ENCODE measurements around the gene ZNF578.
"Not testable (repeated sequence)": the region's sequence is repeated elsewhere in the genome, so short reads cannot be mapped to it uniquely, and the experiment has no call there.

The ZNF578 gene

DNA sequence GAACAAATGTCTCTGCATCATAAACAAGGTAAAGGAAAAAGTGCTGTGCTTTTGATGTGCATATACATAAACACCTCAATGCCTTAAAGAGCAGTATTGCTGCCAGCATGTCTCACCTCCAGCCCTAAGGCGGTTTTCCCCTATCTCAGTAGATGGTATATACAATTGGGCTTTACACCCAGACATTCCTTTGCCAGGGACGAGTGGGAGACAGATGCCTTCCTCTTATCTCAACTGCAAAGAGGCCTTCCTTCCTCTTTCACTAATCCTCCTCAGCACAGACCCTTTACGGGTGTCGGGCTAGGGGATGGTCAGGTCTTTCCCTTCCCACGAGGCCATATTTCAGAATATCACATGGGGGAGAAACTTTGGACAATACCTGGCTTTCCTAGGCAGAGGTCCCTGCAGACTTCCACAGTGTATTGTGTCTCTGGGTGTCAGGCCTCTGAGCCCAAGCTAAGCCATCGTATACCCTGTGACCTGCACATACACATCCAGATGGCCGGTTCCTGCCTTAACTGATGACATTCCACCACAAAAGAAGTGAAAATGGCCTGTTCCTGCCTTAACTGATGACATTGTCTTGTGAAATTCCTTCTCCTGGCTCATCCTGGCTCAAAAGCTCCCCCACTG is 30.9 kb downstream of the ZNF578 start:
- not testable (repeated sequence) for H3K36me3 ChIP-seq (ENCODE audit: control insufficient read depth, insufficient read depth, low read length); H3K4me1 ChIP-seq (ENCODE audit: control insufficient read depth, insufficient read depth, low read length, poor library complexity, severe bottlenecking); H3K27ac ChIP-seq (ENCODE audit: low read depth, low read length, severe bottlenecking); H3K4me3 ChIP-seq (ENCODE audit: extremely low read depth, insufficient read depth, low read length, poor library complexity, severe bottlenecking)
- WGBS, 2 experiments (ENCODE audit: insufficient coverage in 2 of 2), result 65 to 83% methylated on average over 4 to 5 of the region's 7 CpGs
- H3K9me3 ChIP-seq (ENCODE audit: control insufficient read depth, low read length), result peaks cover 53% of the 10 kb centered on the region

DNA sequence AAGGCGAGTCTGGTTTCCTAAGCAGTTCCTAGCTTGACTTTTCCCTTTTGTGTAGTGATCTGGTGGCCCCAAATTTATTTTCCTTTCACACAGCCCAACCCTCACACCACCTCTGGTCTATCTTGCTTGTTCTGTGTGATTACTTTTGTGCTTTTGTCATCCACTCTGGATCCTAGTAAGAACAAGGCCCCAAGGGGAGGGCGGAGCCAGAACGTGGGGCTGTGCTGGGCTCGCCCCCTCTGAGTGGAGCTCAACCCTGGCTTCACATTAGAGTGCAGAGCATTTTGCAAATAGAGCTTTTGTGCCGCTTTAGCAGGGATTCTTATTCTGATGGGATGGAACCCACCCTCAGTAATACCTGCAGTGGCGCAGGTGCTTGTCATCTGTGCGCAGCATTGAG is 31.7 kb downstream of the ZNF578 start:
- H3K4me3 ChIP-seq (ENCODE audit: extremely low read depth, insufficient read depth, low read length, poor library complexity, severe bottlenecking); H3K36me3 ChIP-seq (ENCODE audit: control insufficient read depth, insufficient read depth, low read length); H3K4me1 ChIP-seq (ENCODE audit: control insufficient read depth, insufficient read depth, low read length, poor library complexity, severe bottlenecking); H3K27ac ChIP-seq (ENCODE audit: low read depth, low read length, severe bottlenecking): not testable (repeated sequence)
- peaks cover 49% of the 10 kb centered on the region for H3K9me3 ChIP-seq (ENCODE audit: control insufficient read depth, low read length)
- WGBS, 2 experiments (ENCODE audit: insufficient coverage in 2 of 2), result 77 to 100% methylated on average over 2 to 5 of the region's 7 CpGs

DNA sequence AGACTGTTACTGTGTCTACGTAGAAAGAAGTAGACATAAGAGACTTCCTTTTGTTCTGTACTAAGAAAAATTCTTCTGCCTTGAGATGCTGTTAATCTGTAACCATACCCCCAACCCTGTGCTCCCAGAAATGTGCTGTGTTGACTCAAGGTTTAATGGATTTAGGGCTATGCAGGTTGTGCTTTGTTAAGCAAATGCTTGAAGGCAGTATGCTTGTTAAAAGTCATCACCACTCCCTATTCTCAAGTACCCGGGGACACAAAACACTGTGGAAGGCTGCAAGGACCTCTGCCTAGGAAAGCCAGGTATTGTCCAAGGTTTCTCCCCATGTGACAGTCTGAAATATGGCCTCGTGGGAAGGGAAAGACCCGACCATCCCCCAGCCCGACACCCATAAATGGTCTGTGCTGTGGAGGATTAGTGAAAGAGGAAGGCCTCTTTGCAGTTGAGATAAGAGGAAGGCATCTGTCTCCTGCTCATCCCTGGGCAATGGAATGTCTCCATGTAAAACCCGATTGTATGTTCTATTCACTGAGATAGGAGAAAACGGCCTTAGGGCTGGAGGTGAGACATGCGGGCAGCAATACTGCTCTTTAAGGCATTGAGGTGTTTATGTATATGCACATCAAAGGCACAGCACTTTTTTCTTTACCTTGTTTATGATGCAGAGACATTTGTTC is 32.3 kb downstream of the ZNF578 start:
- not testable (repeated sequence) for H3K4me1 ChIP-seq (ENCODE audit: control insufficient read depth, insufficient read depth, low read length, poor library complexity, severe bottlenecking); H3K4me3 ChIP-seq (ENCODE audit: extremely low read depth, insufficient read depth, low read length, poor library complexity, severe bottlenecking); H3K36me3 ChIP-seq (ENCODE audit: control insufficient read depth, insufficient read depth, low read length); H3K27ac ChIP-seq (ENCODE audit: low read depth, low read length, severe bottlenecking)
- 46 to 67% methylated on average over 1 to 4 of the region's 8 CpGs for WGBS, 2 experiments (ENCODE audit: insufficient coverage in 2 of 2)
- H3K9me3 ChIP-seq (ENCODE audit: control insufficient read depth, low read length), result peaks cover 44% of the 10 kb centered on the region

DNA sequence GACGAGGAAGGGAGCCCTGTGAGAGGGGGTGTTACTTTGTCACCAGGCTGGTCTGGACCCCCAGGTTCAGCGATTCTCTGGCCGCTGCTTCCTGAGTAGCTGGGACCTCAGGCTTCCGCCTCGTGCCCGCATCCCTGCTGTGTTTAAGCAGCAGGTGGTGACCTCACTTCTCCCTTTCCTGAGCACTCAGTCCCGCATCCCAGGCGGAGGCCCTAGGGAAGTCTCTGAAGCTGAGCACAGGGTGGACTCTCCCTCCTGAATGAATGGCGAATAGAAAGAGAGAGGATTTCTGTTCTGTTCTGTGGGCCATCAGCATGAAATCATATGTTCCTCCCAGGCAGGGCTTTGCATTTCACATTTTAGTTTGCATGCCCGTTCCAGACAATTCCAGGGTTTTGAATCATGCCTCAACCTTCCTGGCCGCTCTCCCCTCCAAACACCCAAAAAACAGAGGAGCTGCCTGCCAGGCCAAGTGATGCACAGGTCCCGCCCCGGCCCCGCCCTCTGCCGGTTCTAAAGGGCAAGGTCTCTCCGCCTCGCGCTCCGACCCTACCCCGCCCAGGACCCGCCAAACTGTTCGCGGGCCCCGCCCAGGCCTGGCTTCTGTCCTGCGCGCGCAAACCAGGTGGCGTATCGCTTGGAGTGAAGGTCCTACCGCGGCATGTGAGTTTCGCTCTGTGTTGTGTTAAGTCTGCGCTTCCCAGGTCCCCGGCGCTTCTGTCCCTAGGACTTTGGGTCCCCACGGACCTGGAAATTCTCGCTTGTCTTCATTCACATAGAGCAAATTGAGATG is 39.0 kb downstream of the ZNF578 start:
- 57 to 65% methylated on average over 32 to 34 of the region's 37 CpGs for WGBS, 2 experiments (ENCODE audit: insufficient coverage in 2 of 2)
- H3K27ac ChIP-seq (ENCODE audit: low read depth, low read length, severe bottlenecking), result no peak overlapping the region
- H3K36me3 ChIP-seq (ENCODE audit: control insufficient read depth, insufficient read depth, low read length), result no peaks in the 10 kb centered on the region
- H3K4me1 ChIP-seq (ENCODE audit: control insufficient read depth, insufficient read depth, low read length, poor library complexity, severe bottlenecking), result no peaks in the 10 kb centered on the region
- H3K9me3 ChIP-seq (ENCODE audit: control insufficient read depth, low read length), result peaks cover 8% of the 10 kb centered on the region
- peak overlapping the region; percentile 8 for H3K4me3 ChIP-seq (ENCODE audit: extremely low read depth, insufficient read depth, low read length, poor library complexity, severe bottlenecking)

DNA sequence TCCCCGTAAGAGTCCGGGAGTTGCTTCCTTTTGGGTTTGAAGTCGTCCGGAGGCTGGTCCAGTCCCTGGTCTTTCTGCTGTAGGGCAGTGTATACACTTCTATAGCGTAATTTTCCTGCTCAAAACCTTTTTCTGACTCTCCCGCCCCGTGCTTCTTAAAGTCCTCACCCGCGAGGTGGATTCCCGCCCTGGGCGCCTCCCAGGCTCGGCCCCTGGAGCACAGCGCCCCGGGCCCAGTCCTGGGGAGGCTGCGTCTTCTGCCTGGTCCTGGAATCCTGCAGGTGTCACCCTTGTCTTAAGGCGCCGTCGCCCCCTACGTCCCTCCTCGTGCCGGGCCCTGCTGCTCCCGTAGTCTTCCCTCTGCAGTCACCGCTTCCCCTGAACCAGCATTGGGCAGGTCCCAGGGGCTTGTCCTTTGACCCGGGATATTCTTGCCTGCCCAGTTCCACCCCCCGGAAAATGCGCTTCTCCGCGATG is 39.7 kb downstream of the ZNF578 start:
- Histone ChIP-seq H3K9me3 (ENCODE audit: control insufficient read depth, low read length) (peaks cover 2% of the 10 kb centered on the region), H3K36me3 (ENCODE audit: control insufficient read depth, insufficient read depth, low read length) (no peaks in the 10 kb centered on the region), H3K4me3 (ENCODE audit: extremely low read depth, insufficient read depth, low read length, poor library complexity, severe bottlenecking) (peak overlapping the region; percentile 8), H3K4me1 (ENCODE audit: control insufficient read depth, insufficient read depth, low read length, poor library complexity, severe bottlenecking) (no peaks in the 10 kb centered on the region), H3K27ac (ENCODE audit: low read depth, low read length, severe bottlenecking) (no peak overlapping the region)
- WGBS, 2 experiments (ENCODE audit: insufficient coverage in 2 of 2), result 33 to 56% methylated on average over 17 to 26 of the region's 28 CpGs

DNA sequence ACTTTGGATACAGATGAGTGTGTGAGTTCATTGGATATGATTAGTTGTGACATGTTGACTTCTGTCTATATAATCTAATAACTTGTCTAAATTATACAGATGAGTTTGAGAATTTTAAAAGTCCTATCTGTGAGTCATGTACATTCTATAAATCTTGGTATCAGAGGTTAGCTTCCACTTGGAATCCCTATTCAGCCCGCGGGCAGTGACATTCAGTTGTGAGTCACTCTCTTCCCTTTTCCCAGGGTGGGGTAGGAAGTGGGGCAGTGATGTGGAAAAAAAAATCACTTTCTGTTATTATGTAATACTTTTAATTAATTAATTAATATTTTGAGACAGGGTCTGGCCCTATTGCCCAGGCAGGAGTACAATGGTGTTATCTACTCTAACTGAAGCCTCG is 41.2 kb downstream of the ZNF578 start:
- WGBS, 2 experiments (ENCODE audit: insufficient coverage in 2 of 2), result 100% methylated on average over 1 of the region's 3 CpGs; no CpG with 5 or more reads in 1 of the 2 experiments

DNA sequence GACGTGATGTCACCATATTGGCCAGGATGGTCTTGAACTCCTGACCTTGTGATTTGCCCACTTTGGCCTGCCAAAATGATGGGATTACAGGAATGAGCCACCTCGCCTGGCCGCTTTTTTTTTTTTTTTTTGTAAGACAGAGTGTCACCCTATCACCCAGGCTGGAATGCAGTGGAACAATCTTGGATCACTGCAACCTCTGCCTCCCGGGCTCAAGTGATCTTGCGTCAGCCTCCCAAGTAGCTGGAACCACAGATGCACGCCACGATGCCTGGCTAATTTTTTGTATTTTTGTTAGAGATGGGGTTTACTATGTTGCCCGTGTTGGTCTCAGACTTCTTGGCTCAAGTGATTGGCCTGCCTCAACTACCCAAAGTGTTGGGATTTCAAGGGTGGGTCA is 45.2 kb downstream of the ZNF578 start:
- Histone ChIP-seq H3K4me1 (ENCODE audit: control insufficient read depth, insufficient read depth, low read length, poor library complexity, severe bottlenecking) (no peaks in the 10 kb centered on the region), H3K36me3 (ENCODE audit: control insufficient read depth, insufficient read depth, low read length) (no peaks in the 10 kb centered on the region), H3K27ac (ENCODE audit: low read depth, low read length, severe bottlenecking) (no peak overlapping the region), H3K4me3 (ENCODE audit: extremely low read depth, insufficient read depth, low read length, poor library complexity, severe bottlenecking) (no peak overlapping the region), H3K9me3 (ENCODE audit: control insufficient read depth, low read length) (peaks cover 4% of the 10 kb centered on the region)
- 87 to 99% methylated on average over 7 to 8 of the region's 8 CpGs for WGBS, 2 experiments (ENCODE audit: insufficient coverage in 2 of 2)

More for the DNA sequence above, 41.2 kb downstream of the ZNF578 start:
- Histone ChIP-seq H3K4me1 (ENCODE audit: control insufficient read depth, insufficient read depth, low read length, poor library complexity, severe bottlenecking) (no peaks in the 10 kb centered on the region), H3K9me3 (ENCODE audit: control insufficient read depth, low read length) (no peaks in the 10 kb centered on the region), H3K36me3 (ENCODE audit: control insufficient read depth, insufficient read depth, low read length) (no peaks in the 10 kb centered on the region), H3K27ac (ENCODE audit: low read depth, low read length, severe bottlenecking) (no peak overlapping the region), H3K4me3 (ENCODE audit: extremely low read depth, insufficient read depth, low read length, poor library complexity, severe bottlenecking) (no peak overlapping the region)

DNA sequence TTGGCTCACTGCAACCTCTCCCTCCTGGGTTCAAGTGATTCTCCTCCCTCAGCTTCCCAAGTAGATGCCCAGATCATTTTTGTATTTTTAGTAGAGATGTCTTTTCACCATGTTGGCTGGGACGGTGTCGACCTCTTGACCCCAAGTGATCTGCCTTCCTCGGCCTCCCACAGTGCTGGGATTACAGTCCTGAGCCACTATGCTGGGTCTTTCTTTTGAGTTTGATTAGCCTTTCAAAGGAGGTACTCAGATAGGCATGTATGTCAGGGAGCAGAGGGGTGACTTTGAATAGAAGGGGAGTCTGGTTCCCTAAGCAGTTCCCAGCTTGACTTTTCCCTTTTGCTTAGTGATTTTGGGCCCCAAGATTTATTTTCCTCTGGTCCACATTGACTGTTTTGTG is 47.1 kb downstream of the ZNF578 start:
- H3K4me3 ChIP-seq (ENCODE audit: extremely low read depth, insufficient read depth, low read length, poor library complexity, severe bottlenecking); H3K36me3 ChIP-seq (ENCODE audit: control insufficient read depth, insufficient read depth, low read length); H3K4me1 ChIP-seq (ENCODE audit: control insufficient read depth, insufficient read depth, low read length, poor library complexity, severe bottlenecking); H3K9me3 ChIP-seq (ENCODE audit: control insufficient read depth, low read length); H3K27ac ChIP-seq (ENCODE audit: low read depth, low read length, severe bottlenecking): not testable (repeated sequence)
- WGBS, 2 experiments (ENCODE audit: insufficient coverage in 2 of 2), result 25 to 29% methylated on average over 3 of the region's 3 CpGs

DNA sequence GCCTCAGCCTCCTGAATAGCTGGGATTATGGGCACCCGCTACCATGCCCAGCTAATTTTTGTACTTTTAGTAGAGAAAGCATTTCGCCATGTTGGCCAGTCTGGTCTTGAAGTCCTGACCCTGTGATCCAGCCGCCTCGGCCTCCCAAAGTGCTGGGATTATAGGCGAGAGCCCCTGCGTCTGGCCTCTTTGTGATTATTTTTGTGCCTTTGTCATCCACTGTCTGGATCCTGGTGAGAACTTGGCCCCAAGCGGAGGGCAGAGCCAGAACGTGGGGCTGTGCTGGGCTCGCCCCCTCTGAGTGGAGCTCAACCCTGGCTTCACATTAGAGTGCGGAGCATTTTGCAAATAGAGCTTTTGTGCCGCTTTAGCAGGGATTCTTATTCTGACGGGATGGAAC is 47.6 kb downstream of the ZNF578 start:
- H3K9me3 ChIP-seq (ENCODE audit: control insufficient read depth, low read length); H3K4me1 ChIP-seq (ENCODE audit: control insufficient read depth, insufficient read depth, low read length, poor library complexity, severe bottlenecking); H3K36me3 ChIP-seq (ENCODE audit: control insufficient read depth, insufficient read depth, low read length); H3K27ac ChIP-seq (ENCODE audit: low read depth, low read length, severe bottlenecking); H3K4me3 ChIP-seq (ENCODE audit: extremely low read depth, insufficient read depth, low read length, poor library complexity, severe bottlenecking): not testable (repeated sequence)
- WGBS, 2 experiments (ENCODE audit: insufficient coverage in 2 of 2), result 65 to 68% methylated on average over 8 to 12 of the region's 12 CpGs

DNA sequence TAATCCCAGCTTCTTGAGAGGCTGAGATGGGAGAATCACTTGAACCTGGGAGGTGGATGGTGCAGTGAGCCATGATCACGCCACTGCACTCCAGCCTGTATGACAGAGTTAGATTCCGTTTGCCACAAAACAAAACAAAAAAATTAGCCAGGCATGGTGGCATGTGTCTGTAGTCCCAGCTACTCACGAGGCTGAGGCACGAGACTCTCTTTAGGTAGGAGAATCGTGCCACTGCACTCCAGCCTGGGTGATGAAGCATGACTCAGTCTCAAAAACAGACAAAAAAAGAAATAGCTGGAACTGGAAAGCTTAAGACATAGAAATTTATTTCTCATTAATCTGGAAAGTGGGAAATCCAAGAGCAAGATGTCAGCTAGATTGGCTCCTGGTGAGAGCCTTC is 53.9 kb downstream of the ZNF578 start:
- no peaks in the 10 kb centered on the region for H3K4me1 ChIP-seq (ENCODE audit: control insufficient read depth, insufficient read depth, low read length, poor library complexity, severe bottlenecking)
- no peak overlapping the region for H3K4me3 ChIP-seq (ENCODE audit: extremely low read depth, insufficient read depth, low read length, poor library complexity, severe bottlenecking)
- H3K36me3 ChIP-seq (ENCODE audit: control insufficient read depth, insufficient read depth, low read length), result no peaks in the 10 kb centered on the region
- H3K27ac ChIP-seq (ENCODE audit: low read depth, low read length, severe bottlenecking), result no peak overlapping the region
- peaks cover 7% of the 10 kb centered on the region for H3K9me3 ChIP-seq (ENCODE audit: control insufficient read depth, low read length)
- 89 to 91% methylated on average over 4 to 5 of the region's 5 CpGs for WGBS, 2 experiments (ENCODE audit: insufficient coverage in 2 of 2)
